ENCODE data around the gene GALNT4.

Gene GALNT4

GRCh38 chr12:89524541-89525304 lies at the start of gene GALNT4:
TSS of gene GALNT4 (minus strand) at chr12:89524796. CDS start at chr12:89524549, 247 bp downstream.
- DNase-seq, result peak; percentile 86

GRCh38 chr12:89573051-89573810 lies 48.6 kb upstream of the GALNT4 start:
- DNase-seq, result peak; percentile 22

DNA sequence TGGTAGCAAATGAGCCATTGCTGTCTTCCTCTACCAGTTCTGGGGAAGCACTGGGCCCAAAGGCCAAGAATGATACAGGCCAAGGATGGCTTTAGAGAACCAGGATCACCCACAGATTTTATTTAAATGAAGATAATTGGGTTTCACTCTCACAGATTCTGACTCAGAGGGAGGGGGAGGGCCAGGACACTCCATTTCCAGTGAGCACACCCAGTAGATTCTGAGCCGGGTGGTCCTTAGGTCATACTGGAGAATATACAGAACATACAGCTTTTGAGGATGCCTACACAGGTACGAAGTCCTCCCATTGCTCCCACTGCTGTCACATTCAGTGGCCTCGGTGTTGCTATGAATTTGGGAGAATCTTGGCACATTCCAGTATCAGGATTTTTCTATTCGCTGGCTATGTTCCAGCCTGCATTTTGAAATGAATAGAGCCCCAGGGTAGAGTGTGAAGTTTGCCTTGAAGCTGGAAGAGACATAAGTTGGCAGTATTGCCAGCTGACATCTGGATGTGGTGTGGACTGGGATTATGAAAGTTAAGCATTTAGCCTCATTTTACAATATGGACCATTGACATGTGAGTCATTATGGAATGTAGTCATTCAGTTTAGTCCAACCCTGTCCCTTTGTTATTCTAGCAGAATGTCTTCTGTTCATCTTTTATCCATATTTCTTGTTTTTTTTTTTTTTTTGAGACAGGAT lies 47.0 kb upstream of the GALNT4 start:
- DNase-seq, result peak; percentile 81

DNA sequence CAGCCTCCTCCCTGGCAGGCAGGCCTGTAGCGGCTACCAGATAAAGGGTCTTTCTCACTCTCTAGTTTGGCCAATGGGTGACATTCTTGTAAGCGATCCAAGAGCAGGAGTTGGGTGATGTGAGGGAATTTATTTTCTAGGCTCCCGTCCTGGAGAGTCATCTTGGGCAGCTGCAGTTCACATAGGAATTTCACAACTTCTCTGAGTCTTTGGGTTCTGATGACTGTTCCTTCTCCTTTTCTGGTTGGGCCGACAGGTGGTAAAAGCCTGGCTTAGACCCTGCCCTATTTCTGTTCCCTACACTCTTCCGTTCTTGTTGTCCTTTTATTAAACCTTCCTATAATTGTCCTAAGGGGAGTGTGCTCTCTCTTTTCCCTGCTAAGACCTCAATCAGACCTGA lies 43.9 kb upstream of the GALNT4 start:
- DNase-seq, result no peak

- no peak for DNase-seq
Observed at GRCh38 chr12:89567691-89568239, 43.2 kb upstream of the GALNT4 start.

DNA sequence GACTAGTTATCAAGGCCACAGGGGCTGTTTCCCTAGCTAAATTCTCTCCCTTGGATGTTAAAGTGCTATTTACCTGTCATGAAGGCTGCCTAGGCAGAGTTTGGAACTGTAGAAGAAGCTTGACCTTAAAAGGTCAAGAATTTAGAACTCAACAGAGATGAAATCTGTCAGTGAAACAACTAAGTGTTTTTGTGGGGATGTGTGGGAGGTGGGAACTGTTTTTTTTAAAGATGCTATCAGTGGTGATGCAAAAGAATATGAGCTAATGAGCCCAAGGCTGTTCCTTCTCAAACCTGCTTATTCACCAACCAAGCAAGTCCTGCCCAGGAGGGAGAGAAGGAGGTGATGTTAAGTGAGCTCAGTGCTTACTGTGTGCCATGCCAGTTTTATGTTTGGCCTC lies 42.0 kb upstream of the GALNT4 start:
- DNase-seq, result peak; percentile 52

- no peak for DNase-seq
Observed at GRCh38 chr12:89565002-89565401, 40.4 kb upstream of the GALNT4 start.

DNA sequence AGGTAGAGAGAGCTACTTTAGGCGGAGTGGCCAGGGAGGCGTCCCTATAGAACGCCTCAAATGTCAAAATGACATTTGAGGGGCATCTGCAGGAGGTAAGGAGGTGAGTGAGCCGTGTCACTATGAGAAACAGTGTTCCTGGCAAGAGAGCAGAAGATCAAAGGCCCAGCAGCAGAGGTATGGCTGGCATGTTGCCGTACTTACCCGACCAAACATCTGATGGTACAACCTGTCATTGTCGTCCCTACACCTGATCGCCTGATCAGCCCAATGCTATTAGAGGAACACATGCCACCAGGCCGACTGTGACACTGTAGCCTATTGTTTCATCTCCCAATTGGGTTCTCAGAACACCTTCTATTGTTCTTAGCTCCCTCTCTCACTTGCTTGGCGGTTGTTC lies 35.2 kb upstream of the GALNT4 start:
- DNase-seq, result no peak

GRCh38 chr12:89556976-89557375 lies 32.4 kb upstream of the GALNT4 start:
- no peak for DNase-seq

DNA sequence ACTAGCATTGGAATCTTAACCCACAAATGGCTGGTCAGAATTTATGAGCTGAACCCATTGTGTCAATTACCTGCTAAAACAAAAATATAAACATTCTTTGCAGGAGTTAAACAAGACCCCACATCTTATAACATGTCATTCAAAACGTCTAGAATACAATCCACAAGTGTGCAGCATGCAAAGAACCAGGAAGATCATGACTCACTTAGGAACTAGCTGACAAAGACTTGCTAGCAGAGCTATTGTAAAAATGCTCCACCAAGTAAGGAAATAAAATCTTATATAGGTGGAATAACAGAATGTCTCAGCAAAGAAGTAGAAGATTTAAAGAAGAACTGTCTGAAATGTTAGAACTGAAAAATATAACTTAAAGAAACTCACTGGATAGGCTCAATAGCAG lies 27.8 kb upstream of the GALNT4 start:
- no peak for DNase-seq

GRCh38 chr12:89551747-89552146 lies 27.2 kb upstream of the GALNT4 start:
- DNase-seq, result no peak

GRCh38 chr12:89547101-89547500 lies 22.5 kb upstream of the GALNT4 start:
- DNase-seq, result no peak

DNA sequence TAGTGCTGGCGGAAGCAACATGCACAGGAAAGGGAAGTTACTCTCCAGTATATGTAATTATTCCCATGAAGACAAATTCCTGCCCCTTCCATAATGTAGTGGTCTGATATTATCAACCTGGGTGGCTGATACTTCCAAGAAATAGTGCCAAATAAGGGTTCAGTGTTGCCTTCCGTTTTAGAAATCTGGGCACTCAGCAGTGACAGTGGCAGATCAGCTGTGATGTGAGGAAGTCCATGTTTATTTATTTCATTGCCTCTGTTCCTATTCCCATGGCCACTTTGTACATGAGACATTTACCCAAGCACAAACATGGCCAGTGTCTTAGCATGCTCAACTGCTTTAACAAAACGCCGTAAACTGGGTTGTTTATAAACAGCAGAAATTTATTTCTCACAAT lies 21.6 kb upstream of the GALNT4 start:
- DNase-seq, result no peak

GRCh38 chr12:89544681-89545184 lies 20.1 kb upstream of the GALNT4 start:
- DNase-seq, result no peak

DNA sequence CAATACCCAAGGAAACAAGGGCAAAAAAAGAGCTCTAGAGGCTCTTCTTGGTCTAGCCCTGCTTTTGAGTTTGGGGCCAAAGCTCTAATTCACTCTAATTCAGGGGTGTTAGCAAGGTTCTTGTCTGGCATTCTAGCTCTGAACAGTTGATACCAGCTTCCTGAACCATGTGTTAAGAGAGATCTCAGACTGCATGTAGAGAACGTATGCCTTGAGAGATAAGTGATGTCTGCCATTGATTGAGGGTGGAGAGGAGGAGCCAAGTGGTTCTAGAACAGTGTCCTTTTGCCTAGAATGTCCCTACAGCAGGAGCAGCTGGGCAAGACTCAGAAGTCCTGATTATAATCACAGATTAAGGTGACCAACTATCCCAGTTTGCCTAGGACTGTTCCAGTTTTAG lies 19.4 kb upstream of the GALNT4 start:
- DNase-seq, result no peak

- peak; percentile 74 for DNase-seq
Observed at GRCh38 chr12:89542912-89543592, 18.5 kb upstream of the GALNT4 start.

DNA sequence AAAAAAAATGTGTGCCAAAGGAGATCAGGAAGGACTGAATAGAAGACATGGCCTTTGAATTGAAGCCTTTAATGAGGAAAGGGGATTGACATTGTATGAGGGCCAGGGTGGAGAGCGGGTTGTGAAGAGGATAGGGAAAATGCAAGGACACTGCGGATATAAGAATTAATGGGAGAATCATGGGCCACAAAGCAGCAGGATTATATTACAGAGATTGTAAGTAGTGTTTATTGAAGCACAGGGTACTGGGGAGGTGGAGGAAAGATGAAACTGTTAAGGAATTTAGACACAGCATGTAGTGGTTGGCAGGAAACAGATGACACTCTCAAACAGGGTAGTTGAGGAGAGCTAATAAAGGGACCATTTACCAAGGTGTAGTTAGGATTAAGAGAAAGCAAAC lies 17.6 kb upstream of the GALNT4 start:
- DNase-seq, result no peak

- DNase-seq, result no peak
Observed at GRCh38 chr12:89540586-89540985, 16.0 kb upstream of the GALNT4 start.

- DNase-seq, result no peak
Observed at GRCh38 chr12:89539426-89540223, 15.0 kb upstream of the GALNT4 start.

GRCh38 chr12:89538897-89539296 lies 14.3 kb upstream of the GALNT4 start:
- no peak for DNase-seq

DNA sequence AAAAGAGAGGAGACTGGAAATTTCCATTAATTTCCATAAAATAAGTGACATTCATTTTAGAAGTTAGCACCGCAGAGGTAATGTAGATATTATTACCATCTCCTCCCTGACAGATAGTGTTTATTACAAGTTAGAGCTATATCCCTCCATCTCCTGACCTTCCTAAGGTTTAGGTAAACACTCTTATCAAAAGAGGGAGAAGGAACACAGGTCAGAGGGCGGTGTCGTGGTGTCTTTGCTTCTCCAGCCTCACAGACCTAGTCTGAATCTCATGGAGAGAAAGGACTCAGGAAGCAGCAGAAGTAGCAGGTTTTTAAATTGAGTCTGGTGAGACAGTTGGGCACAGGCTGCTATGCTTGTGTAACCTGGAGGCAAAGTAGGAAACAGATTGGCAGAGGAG lies 12.8 kb upstream of the GALNT4 start:
- no peak for DNase-seq

DNA sequence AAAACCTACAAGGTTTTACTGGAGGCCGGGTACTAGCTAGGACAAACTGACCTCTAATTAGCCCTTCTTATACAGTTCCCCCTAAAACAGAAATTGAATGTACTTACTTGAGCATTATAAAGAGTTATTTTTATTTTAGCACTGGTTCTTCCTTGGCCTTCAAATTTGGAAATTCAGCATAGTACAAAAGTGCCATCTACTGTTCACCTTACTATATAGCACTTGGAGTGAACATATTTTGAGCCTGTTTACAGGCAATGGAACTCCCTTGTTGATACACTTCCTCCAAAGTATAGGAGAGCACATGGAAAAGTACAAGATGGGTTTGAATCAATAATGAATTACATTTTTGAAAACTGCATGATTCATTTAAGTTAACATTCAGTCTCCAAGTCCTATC lies 5.1 kb upstream of the GALNT4 start:
- peak; percentile 44 for DNase-seq
